SK-N-SH (cell line): ENCODE measurements around the gene PRICKLE2.

Experiments
- ELF1 ChIP-seq: IDR thresholded peaks from 2 replicates; pipeline ENCODE4 v1.4.0; 2012
- EZH2phosphoT487 ChIP-seq: fragments of 200-600 bp; sonication (generic); IDR thresholded peaks from 2 replicates; pipeline ENCODE4 v1.6.1; 2017; ENCODE audit warnings: low read depth, mixed run types, mild to moderate bottlenecking, antibody characterized with exemption, moderate library complexity, borderline replicate concordance
- FOXJ3 ChIP-seq: sonication (generic); formaldehyde crosslinking; IDR thresholded peaks from 2 replicates; pipeline ENCODE4 v1.5.1; 2020; ENCODE audit warnings: mild to moderate bottlenecking, missing genetic modification reagents
- GABPA ChIP-seq: IDR thresholded peaks from 2 replicates; pipeline ENCODE4 v1.4.0; 2012; ENCODE audit warnings: low read depth, mild to moderate bottlenecking
- JUND ChIP-seq: IDR thresholded peaks from 2 replicates; pipeline ENCODE4 v1.4.0; 2012
- NRF1 ChIP-seq: IDR thresholded peaks from 2 replicates; pipeline ENCODE4 v1.6.1; 2012; ENCODE audit warnings: low read depth, mild to moderate bottlenecking, low read length
- SIN3A ChIP-seq: IDR thresholded peaks from 2 replicates; pipeline ENCODE4 v1.6.1; 2012; ENCODE audit warnings: low read depth, mild to moderate bottlenecking, low read length, moderate library complexity, borderline replicate concordance
- TF ChIP-seq, protein P1 (sequence below): fragments of 200-600 bp; sonication (generic); IDR thresholded peaks from 2 replicates; pipeline ENCODE4 v1.6.1; 2017; ENCODE audit warnings: antibody characterized with exemption, mild to moderate bottlenecking, moderate library complexity
- TF ChIP-seq, protein P2 (sequence below): IDR thresholded peaks from 2 replicates; pipeline ENCODE4 v1.6.1; 2012; ENCODE audit warnings: mild to moderate bottlenecking, low read depth, low read length, moderate library complexity

DNA sequence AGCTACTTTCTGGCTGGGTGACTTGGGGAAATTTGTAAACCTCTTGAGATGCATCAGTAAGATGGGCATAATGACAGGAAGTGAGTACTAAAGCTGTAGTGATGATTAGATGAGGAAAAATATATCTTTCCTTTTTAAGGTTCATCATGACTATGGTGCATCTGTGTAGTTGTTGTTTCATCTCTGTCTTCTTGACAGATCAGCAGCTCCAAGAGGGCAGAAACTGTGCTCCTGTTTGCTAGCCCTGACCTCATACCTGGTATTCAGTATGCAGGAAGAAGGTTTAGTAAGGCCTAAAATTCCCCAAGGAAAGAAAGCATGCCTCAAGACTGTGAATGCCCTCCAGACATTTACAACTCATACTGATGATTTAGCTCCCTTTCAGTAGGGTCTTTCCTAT, 119.5 kb downstream of the PRICKLE2 start:
- TF ChIP-seq ELF1 (no peak), NRF1 (no peak), FOXJ3 (CRISPR knock-in tag) (no peak), EZH2phosphoT487 (no peak), GABPA (no peak), JUND (no peak), SIN3A (no peak)
- TF ChIP-seq, protein P1, sequence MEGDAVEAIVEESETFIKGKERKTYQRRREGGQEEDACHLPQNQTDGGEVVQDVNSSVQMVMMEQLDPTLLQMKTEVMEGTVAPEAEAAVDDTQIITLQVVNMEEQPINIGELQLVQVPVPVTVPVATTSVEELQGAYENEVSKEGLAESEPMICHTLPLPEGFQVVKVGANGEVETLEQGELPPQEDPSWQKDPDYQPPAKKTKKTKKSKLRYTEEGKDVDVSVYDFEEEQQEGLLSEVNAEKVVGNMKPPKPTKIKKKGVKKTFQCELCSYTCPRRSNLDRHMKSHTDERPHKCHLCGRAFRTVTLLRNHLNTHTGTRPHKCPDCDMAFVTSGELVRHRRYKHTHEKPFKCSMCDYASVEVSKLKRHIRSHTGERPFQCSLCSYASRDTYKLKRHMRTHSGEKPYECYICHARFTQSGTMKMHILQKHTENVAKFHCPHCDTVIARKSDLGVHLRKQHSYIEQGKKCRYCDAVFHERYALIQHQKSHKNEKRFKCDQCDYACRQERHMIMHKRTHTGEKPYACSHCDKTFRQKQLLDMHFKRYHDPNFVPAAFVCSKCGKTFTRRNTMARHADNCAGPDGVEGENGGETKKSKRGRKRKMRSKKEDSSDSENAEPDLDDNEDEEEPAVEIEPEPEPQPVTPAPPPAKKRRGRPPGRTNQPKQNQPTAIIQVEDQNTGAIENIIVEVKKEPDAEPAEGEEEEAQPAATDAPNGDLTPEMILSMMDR: no peak
- TF ChIP-seq, protein P2, sequence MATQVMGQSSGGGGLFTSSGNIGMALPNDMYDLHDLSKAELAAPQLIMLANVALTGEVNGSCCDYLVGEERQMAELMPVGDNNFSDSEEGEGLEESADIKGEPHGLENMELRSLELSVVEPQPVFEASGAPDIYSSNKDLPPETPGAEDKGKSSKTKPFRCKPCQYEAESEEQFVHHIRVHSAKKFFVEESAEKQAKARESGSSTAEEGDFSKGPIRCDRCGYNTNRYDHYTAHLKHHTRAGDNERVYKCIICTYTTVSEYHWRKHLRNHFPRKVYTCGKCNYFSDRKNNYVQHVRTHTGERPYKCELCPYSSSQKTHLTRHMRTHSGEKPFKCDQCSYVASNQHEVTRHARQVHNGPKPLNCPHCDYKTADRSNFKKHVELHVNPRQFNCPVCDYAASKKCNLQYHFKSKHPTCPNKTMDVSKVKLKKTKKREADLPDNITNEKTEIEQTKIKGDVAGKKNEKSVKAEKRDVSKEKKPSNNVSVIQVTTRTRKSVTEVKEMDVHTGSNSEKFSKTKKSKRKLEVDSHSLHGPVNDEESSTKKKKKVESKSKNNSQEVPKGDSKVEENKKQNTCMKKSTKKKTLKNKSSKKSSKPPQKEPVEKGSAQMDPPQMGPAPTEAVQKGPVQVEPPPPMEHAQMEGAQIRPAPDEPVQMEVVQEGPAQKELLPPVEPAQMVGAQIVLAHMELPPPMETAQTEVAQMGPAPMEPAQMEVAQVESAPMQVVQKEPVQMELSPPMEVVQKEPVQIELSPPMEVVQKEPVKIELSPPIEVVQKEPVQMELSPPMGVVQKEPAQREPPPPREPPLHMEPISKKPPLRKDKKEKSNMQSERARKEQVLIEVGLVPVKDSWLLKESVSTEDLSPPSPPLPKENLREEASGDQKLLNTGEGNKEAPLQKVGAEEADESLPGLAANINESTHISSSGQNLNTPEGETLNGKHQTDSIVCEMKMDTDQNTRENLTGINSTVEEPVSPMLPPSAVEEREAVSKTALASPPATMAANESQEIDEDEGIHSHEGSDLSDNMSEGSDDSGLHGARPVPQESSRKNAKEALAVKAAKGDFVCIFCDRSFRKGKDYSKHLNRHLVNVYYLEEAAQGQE: no peak
